RWPE1 (cell line): ENCODE measurements around the gene TANC2.

Experiments
- CTCF ChIA-PET: fragments of 350-600 bp; sonication (Branson Sonifier 250); formaldehyde crosslinking; extraction: SDS; loops from one replicate; lab custom pipeline; 2021; lab: Yijun Ruan, JAX
- POLR2A ChIA-PET: fragments of 400-600 bp; formaldehyde crosslinking; extraction: SDS; loops from one replicate; lab custom pipeline; 2020; ENCODE audit warnings: antibody characterized with exemption; ENCODE audit not compliant: low non-redundant PET; lab: Yijun Ruan, JAX
- DNase-seq: peaks from one replicate; pipeline ENCODE4 v3.0.0; 2012; ENCODE audit warnings: low spot score
- H3K27ac ChIP-seq: fragments of 450-650 bp; 2 replicates; pipeline ENCODE4 v1.5.1; 2017
- CTCF ChIP-seq: fragments of 450-650 bp; conservative IDR thresholded peaks from 2 replicates; pipeline ENCODE4 v1.5.1; 2017; ENCODE audit warnings: low read depth, mild to moderate bottlenecking

TANC2 gene

GRCh38 chr17:62980842-62981241 is 14.8 kb downstream of the TANC2 start:
- DNase-seq = no peak
- TF ChIP-seq CTCF = no peak
- ChIA-PET CTCF (interaction anchor here (0.8 kb wide), 1 partner anchor 187 kb away, joined by 4 read pairs; no protein-coding TSS in a partner anchor), POLR2A (no interaction called here)
- no peak overlapping the region for H3K27ac ChIP-seq

- ChIA-PET CTCF (interaction anchor here (0.7 kb wide), 1 partner anchor 383 kb away, joined by 3 read pairs; no protein-coding TSS in a partner anchor), POLR2A (no interaction called here)
- no peak for DNase-seq
- no peak for TF ChIP-seq CTCF
- H3K27ac ChIP-seq = no peak overlapping the region
These were observed 15.9 kb downstream of the TANC2 start for GRCh38 chr17:62981933-62982332.

GRCh38 chr17:62984801-62985200 is 18.8 kb downstream of the TANC2 start:
- H3K27ac ChIP-seq = no peak overlapping the region
- POLR2A ChIA-PET = no interaction called here
- CTCF ChIA-PET = no interaction called here
- no peak for DNase-seq
- no peak for TF ChIP-seq CTCF

- no peak for DNase-seq
- no peak for TF ChIP-seq CTCF
- CTCF ChIA-PET = interaction anchor here (0.8 kb wide), 1 partner anchor 19 kb away, joined by 3 read pairs; no protein-coding TSS in a partner anchor
- H3K27ac ChIP-seq = peak overlapping the region; percentile 40
- POLR2A ChIA-PET = no interaction called here
These were observed 20.5 kb downstream of the TANC2 start for GRCh38 chr17:62986549-62986948.

GRCh38 chr17:62987136-62987535 is 21.1 kb downstream of the TANC2 start:
- DNase-seq = no peak
- peak overlapping the region; percentile 40 for H3K27ac ChIP-seq
- ChIA-PET CTCF (interaction anchor here (0.8 kb wide), 1 partner anchor 19 kb away, joined by 3 read pairs; no protein-coding TSS in a partner anchor), POLR2A (no interaction called here)
- TF ChIP-seq CTCF = no peak

GRCh38 chr17:62989501-62989900 is 23.5 kb downstream of the TANC2 start:
- TF ChIP-seq CTCF = no peak
- no peak for DNase-seq
- POLR2A ChIA-PET = no interaction called here
- CTCF ChIA-PET = no interaction called here
- no peak overlapping the region for H3K27ac ChIP-seq
